Gastrocnemius medialis (tissue), 4 donors: ENCODE data around the gene MEMO1.

Experiments
- CTCF ChIP-seq, 5 experiments: fragments of 450-650 bp in 3 of 5; fragments of 200-600 bp in 2 of 5; sonication (generic) in 2 of 5; IDR thresholded peaks in 4 of 5; conservative IDR thresholded peaks in 1 of 5; 1 replicate in 4 of 5; 2 replicates in 1 of 5; pipeline ENCODE4 v1.5.1; 2016 to 2019; ENCODE audit warnings: antibody characterized with exemption in 5 of 5, mild to moderate bottlenecking in 3 of 5, moderate library complexity in 3 of 5
- POLR2A ChIP-seq, 2 donors: fragments of 450-650 bp; IDR thresholded peaks; one replicate each; pipeline ENCODE4 v1.6.1; 2017; ENCODE audit warnings: antibody characterized with exemption in 2 of 2, mild to moderate bottlenecking in 2 of 2, moderate library complexity in 2 of 2

GRCh38 chr2:32043561-32043960 lies 32.8 kb upstream of the MEMO1 start:
- TF ChIP-seq POLR2A (IDR thresholded peaks at IDR 0.05) (no peak), CTCF (IDR thresholded peaks at IDR 0.05 in 4 of 5, conservative IDR thresholded peaks at IDR 0.05 in 1 of 5) (no peak)
